ENCODE measurements around the gene TBRG1.
A peak's percentile ranks its signal among the peaks of the same experiment; 100 is the strongest.

Gene TBRG1

GRCh38 chr11:124661553-124661952 is 38.9 kb downstream of the TBRG1 start:
- no peak for TF ChIP-seq CTCF (IDR thresholded peaks at IDR 0.05; ENCODE audit: extremely low read depth, missing control alignments)

GRCh38 chr11:124662106-124662505 is 39.4 kb downstream of the TBRG1 start:
- DNase-seq (ENCODE audit: low spot score) = no peak
- TF ChIP-seq CTCF (IDR thresholded peaks at IDR 0.05; ENCODE audit: extremely low read depth, missing control alignments) = no peak

More at GRCh38 chr11:124661553-124661952, 38.9 kb downstream of the TBRG1 start:
- DNase-seq (ENCODE audit: low spot score) = no peak

GRCh38 chr11:124663861-124664260 is 41.2 kb downstream of the TBRG1 start:
- no peak for TF ChIP-seq CTCF (IDR thresholded peaks at IDR 0.05; ENCODE audit: extremely low read depth, missing control alignments)

DNA sequence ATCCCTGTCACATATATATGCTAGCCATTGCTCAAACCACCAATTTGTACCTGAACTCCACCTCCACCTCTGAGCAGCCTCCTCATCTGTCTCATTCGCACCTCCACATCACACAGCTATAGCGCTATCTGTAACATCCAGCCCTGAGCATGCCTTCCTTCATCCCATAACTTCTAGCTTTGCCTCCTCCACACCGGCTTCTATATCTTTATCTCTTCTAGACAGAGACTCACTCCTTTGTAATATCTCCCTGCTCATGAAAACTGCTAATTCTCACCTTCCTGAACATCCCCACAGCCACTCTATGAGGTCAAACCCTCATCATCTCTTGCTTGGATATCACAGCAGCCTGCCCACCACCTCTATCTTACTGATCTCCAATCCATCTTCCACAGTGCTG is 44.9 kb downstream of the TBRG1 start:
- DNase-seq (ENCODE audit: low spot score) = no peak
- no peak for TF ChIP-seq CTCF (IDR thresholded peaks at IDR 0.05; ENCODE audit: extremely low read depth, missing control alignments)

More at GRCh38 chr11:124663861-124664260, 41.2 kb downstream of the TBRG1 start:
- DNase-seq (ENCODE audit: low spot score) = no peak

GRCh38 chr11:124669193-124669592 is 46.5 kb downstream of the TBRG1 start:
- TF ChIP-seq CTCF (IDR thresholded peaks at IDR 0.05; ENCODE audit: extremely low read depth, missing control alignments) = peak; percentile 75
- peak; percentile 73 for DNase-seq (ENCODE audit: low spot score)

GRCh38 chr11:124670732-124671131 is 48.1 kb downstream of the TBRG1 start:
- peak; percentile 15 for DNase-seq (ENCODE audit: low spot score)
- TF ChIP-seq CTCF (IDR thresholded peaks at IDR 0.05; ENCODE audit: extremely low read depth, missing control alignments) = no peak

GRCh38 chr11:124672536-124673215 is 50.0 kb downstream of the TBRG1 start:
- DNase-seq (ENCODE audit: low spot score) = no peak
- TF ChIP-seq CTCF (IDR thresholded peaks at IDR 0.05; ENCODE audit: extremely low read depth, missing control alignments) = no peak

Measured in GM20000 (cell line).